GM12892 (cell line): ENCODE results near the gene RIC1.
"Not testable (repeated sequence)": the region's sequence is repeated elsewhere in the genome, so short reads cannot be mapped to it uniquely, and the experiment has no call there.

Experiments used
- DNase-seq: peaks from one replicate; pipeline ENCODE4 v3.0.0; 2011; ENCODE audit not compliant: insufficient read length
- FAIRE-seq: peaks from 2 replicates; lab custom pipeline; 2011; peaks lifted over from hg19 to GRCh38; lab: Jason Lieb, UNC
- POLR2A ChIP-seq: IDR thresholded peaks from 2 replicates; pipeline ENCODE4 v1.6.1; 2011; ENCODE audit warnings: low read depth, low read length, control low read depth
- POLR2AphosphoS5 ChIP-seq: IDR thresholded peaks from 2 replicates; pipeline ENCODE4 v1.6.1; 2011; ENCODE audit warnings: low read depth, low read length, control low read depth
- TAF1 ChIP-seq: IDR thresholded peaks from 2 replicates; pipeline ENCODE4 v1.6.1; 2011; ENCODE audit warnings: low read depth, mild to moderate bottlenecking, control low read depth, low read length, borderline replicate concordance

RIC1 gene

DNA sequence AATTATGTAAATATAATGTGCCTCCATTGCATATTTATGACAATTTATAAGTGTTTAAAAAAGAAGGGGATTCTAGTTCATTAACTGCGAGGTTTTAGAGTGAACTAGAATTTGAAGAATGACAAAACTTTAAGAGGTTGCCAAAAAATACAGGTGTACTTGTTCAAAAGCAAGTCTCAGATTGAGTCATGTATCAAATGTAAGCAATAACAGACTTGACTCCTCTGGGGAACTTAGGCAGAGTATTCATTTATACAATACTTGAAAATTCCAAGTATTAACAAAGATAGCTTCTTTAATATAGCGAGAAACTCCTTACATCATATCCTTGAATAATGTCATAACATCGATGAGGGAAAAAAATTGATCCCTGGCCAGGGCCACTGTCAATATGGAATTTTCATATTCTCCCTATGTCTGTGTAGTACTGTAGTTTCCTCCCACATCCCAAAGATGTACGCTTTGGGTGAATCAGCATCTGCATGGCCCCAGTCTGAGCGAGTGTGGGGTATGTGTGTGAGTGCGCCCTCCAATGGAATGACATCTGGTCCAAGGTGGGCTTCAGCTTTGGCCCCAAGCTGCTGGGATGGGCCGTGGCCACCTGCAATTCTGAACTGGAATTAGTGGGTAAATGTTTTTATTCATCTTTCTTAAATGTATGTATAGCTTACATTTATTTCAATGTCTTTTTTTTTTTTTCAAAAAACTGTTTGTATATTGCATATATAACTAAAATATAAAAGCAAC, 70.1 kb downstream of the RIC1 start:
- TF ChIP-seq TAF1 (no peak), POLR2AphosphoS5 (no peak), POLR2A (no peak)
- no peak for DNase-seq
- FAIRE-seq, result peak; percentile 62

DNA sequence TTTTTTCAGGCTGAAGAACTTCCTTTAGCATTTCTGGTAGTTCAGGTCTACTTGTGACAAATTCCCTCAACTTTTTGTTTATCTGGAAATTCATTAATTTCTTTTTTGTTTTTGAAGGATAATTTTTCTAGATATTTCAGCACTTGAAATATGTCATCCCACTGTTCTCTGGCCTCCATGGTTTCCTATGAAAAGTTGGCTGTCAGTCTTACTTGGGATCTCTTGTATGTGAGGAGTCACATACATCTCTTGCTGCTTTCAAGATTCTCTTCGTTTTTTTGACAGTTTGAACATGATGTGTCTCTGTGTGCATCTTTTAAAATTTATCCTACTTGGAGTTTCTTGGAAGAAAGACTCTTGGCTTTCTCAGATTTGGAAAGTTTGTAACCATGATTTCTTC, 79.5 kb downstream of the RIC1 start:
- TF ChIP-seq POLR2A (no peak), TAF1 (no peak), POLR2AphosphoS5 (no peak)

DNA sequence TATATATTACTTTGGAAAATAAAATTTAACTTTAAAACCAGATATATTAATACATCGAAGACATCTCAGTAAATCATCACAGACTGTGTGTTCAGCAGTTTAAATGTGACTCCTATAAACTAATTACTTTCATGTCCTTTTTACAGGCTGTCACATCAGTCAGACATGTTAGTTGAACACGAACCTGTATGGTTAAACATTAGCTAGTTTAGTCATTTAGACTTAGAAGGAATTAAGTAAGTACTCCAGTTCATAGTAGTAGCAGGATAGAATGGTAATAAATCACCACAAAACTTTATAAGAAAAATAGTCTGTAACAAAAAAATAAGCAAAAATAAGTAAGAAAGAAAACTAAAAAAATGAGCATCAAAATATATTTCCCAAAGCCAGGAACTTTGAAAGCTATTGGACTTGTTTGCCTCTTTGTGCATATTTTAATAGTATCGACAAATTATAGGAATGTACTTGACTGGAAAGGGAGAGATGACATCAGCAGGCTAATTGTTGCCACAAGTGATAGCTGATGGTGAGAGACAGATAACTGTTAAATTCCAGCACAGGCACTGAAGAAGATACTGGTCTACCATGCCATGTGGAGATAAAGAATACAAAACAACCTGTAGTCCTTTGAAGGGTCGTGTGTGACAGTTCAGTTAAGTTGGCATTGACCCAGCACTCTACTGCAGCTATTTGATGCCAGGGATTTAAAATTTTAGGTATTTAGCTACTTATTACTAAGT, 83.9 kb downstream of the RIC1 start:
- DNase-seq (no peak), FAIRE-seq (peak; percentile 51)
- no peak for TF ChIP-seq TAF1
- no peak for TF ChIP-seq POLR2A
- no peak for TF ChIP-seq POLR2AphosphoS5

More for the DNA sequence above, 79.5 kb downstream of the RIC1 start:
- DNase-seq, result no peak
- FAIRE-seq, result no peak

DNA sequence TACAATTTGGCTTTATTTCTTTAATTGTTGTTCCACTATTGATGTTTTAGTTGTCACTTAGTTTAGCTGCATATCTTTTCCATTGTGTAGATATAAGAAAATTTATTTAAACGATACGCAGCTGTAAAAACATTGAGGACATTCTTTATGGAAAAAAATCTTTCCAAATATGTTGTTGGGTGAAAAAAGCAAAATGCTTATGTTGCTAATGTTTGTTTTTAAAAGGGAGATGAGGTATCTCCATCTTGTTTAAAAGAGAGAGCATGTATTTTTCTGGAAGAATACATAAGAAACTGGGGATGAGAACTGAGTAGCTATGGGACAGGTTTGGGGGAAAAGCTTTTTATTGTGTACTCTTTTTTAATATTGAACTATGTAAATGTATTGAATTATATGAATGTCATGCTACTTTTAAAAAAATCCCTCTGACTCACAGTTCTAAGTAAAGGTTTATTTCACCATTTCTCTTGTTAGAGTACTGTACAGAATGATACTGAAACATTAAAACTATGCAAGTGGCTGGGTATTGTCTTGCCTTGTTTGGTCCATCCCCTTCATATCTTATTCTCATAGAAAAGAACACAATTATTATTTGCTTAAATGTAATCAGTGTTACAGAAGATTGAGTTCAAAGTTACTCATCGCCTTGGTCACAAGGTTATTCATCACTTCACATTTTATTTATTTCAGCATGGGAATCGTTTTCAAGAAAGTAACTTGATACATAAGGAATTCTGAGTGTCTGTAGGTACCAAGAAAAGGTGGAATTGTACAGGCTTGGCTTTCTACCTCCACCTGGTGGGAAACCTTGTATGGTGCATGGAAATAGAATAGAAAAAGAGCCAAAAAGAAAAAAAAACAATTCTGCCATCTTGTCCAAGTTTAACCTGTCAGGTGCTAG, 85.8 kb downstream of the RIC1 start:
- DNase-seq (no peak), FAIRE-seq (no peak)
- no peak for TF ChIP-seq POLR2A
- TF ChIP-seq POLR2AphosphoS5, result no peak
- no peak for TF ChIP-seq TAF1

DNA sequence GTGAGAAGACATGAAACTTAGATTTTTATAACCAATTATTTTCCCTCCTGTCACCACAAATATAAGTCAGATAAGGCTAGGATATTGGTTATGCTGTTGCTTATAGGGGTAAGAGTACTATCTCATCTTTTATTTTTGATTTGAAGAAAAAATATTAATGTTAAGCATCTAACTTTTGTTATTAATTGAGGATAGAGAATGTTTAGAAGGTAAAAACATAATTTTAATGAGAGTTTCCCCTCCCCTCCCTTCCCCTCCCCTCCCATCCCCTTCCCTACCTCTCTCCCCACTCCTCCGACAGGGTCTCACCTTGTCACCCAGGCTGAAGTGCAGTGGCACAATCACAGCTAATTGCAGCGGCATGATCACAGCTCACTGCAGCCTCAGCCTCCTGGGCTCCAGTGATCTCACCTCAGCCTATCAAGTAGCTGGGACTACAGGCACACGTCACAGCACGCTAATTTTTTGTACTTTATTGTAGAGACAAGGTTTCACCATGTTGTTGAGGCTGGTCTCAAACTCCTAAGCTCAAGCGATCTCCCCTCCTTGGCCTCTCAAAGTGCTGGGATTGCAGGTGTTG, 86.7 kb downstream of the RIC1 start:
- DNase-seq (no peak), FAIRE-seq (no peak)
- TF ChIP-seq POLR2A, result no peak
- no peak for TF ChIP-seq TAF1
- no peak for TF ChIP-seq POLR2AphosphoS5

DNA sequence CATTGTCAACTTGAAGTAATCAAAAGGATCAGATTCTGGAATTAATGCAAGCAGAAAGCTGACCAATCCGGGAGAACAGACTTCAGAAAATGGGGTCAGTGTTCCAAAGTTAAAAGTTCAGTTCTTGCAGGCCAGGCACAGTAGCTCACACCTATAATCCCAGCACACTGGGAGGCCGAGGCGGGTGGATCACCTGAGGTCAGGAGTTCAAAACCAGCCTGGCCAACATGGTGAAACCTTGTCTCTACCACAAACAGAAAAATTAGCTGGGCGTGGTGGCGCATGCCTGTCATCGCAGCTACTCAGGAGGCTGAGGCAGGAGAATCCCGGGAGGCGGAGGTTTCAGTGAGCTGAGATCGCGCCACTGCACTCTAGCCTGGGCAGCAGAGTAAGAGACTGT, 88.5 kb downstream of the RIC1 start:
- not testable (repeated sequence) for DNase-seq, FAIRE-seq

DNA sequence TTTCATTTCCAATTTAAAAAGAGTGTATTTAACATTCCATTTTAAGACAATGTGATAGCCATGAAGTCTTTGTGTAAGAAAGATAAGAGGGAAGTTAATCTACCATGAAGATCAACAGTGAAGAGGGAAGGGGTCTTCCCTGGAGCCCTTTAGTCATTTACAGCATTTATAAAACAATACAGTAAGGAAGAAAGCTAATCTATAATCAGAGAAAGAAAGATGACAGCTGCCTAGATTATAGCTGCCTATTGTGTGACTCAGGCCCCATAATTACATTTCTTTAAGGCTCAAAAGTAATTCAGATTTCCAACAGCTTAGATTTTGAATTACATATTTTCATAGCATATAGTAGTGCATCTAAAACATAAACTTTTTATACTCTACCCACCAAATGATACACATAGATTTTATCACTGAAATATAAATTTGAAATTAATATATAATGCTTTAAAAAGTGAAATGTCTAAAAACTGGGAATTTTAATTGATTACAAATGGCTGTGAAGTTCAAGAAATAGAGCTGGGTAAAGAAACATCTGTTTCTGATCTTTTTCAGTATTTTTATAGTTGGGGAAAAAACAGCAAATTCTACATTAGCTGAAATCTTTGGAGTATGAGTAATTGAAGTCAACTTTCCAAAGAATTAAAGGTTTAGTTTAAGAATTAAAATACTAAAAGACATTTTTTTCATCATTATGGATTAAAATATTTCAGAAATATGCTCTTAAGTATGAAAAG, 89.6 kb downstream of the RIC1 start:
- DNase-seq, result no peak
- no peak for TF ChIP-seq TAF1
- TF ChIP-seq POLR2A, result no peak
- no peak for TF ChIP-seq POLR2AphosphoS5
- no peak for FAIRE-seq

DNA sequence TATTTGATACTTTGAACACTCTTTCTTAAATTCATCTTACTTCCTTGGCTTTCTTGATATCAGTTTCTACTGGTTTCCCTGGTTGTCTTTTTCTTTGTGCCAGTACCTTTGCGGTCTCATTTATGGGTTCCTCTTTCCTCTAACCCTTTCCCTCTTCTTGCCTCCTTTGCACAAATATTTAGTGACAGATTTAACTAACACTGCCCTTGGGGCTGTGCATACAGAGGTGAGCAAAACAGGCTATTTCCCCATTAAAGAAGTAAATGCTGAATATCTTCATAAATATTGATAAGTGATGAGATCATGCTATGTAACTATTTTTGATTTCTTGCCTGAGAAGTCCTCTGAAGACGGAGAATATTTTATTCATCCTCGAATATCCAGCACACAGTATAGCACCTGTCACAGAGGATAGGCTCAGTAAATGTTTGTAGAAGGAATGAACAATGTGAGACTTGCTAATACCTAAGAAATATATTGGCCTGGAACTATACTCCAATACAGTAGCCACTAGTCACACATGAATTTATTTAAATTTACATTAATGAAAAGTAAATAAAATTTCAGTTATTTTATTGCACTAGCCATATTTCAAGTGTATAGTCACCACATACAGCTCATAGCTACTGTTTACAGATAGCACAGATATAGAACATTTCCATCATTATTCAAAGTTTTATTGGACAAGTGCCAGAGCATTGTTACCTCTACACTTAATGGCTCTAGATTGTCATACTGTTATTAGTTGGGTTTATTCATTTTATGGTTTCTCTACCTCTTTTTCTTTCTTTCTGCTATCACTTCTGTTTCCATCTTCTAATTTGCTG, 90.4 kb downstream of the RIC1 start:
- FAIRE-seq (peak; percentile 14), DNase-seq (no peak)

DNA sequence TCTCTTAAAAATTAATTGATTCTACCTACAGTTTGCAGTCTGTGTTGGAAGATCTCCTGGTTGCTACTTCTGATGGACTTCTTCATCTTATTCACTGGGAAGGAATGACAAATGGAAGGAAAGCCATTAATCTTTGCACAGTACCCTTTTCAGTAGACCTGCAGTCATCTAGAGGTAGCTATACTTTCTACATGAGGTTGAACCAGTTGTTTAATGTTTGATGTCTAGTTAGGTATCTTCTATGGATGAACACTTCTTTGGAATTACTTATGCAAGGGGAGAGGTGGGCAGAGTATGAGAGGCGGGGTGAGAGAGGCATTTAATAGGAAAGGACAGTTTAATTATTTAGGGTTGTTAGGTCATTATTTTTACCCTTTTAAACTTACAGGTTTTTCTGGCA, 91.2 kb downstream of the RIC1 start:
- FAIRE-seq, result peak; percentile 9
- no peak for TF ChIP-seq POLR2AphosphoS5
- TF ChIP-seq TAF1, result no peak
- TF ChIP-seq POLR2A, result no peak
- DNase-seq, result no peak

More for the DNA sequence above, 90.4 kb downstream of the RIC1 start:
- TF ChIP-seq POLR2AphosphoS5, result no peak

DNA sequence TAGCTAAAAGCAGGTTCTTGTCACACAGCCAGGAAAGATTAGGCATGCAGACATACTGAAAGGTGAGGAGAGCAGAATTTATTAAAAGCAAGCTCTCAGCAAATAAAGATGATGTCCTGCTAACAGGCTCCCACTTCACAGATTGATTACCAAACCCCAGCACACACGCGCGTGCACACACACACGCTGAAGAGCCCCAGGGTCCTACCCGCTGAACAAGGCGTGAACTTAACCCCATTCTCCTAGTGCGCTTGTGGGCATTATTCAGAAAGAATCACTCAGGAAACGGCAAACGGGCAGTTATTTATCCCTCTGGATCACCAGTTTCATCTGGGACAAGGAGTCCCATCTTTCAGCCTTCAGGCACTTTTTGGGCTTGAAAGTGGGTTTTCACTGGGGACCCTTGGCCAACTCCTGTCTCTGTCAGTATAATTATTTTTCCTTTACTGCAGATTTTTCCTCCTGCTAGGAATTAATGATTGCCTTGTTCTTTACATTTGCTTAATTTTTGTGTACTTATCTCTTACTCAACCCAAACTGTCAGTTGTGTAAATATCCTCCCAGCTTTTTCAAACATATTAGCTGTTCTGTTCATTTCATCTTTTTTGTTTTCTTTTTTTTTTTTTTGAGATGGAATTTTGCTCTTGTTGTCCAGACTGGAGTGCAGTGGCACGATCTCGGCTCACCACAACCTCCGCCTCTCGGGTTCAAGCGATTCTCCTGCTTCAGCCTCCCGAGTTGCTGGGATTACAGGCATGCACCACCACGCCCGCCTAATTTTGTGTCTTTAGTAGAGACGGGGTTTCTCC, 92.6 kb downstream of the RIC1 start:
- peak; percentile 36 for FAIRE-seq
- DNase-seq, result no peak
- TF ChIP-seq TAF1, result no peak
- no peak for TF ChIP-seq POLR2A
- TF ChIP-seq POLR2AphosphoS5, result no peak

DNA sequence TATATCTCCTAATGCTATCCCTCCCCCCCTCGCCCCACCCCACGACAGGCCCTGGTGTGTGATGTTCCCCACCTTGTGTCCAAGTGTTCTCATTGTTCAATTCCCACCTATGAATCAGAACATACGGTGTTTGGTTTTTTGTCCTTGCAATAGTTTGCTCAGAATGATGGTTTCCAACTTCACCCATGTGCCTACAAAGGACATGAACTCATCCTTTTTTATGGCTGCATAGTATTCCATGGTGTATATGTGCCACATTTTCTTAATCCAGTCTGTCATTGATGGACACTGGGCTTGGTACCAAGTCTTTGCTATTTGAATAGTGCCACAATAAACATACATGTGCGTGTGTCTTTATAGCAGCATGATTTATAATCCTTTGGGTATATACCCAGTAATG, 93.8 kb downstream of the RIC1 start:
- peak; percentile 42 for FAIRE-seq

More for the DNA sequence above, 93.8 kb downstream of the RIC1 start:
- DNase-seq, result not testable (repeated sequence)
